Spleen (tissue), 11 donors: ENCODE data around the gene ZNF804A. TPM values are rescaled to one million over a fixed set of nuclear protein-coding genes. Genes with fewer than 3 reads are reported as not detected.

Experiments
- DNase-seq: peaks from one replicate; pipeline ENCODE4 v3.0.0-alpha.2; 2020
- H3K27ac ChIP-seq, 8 donors: fragments of 200-600 bp; sonication (generic) in 7 of 8; 1 replicate in 4 of 8; 2 replicates in 4 of 8; pipeline versions ENCODE4 v1.5.0 to v1.8.0; 2016 to 2021; ENCODE audit warnings: inconsistent platforms in 4 of 8, mild to moderate bottlenecking in 4 of 8, moderate library complexity in 1 of 8
- H3K27me3 ChIP-seq, 7 donors: fragments of 200-600 bp; sonication (generic) in 6 of 7; replicated peaks in 1 of 7; 1 replicate in 4 of 7; 2 replicates in 3 of 7; pipeline versions ENCODE4 v1.5.0 to v1.8.0; 2016 to 2021; ENCODE audit warnings: inconsistent platforms in 3 of 7, mild to moderate bottlenecking in 1 of 7
- H3K36me3 ChIP-seq, 6 donors: fragments of 200-600 bp; sonication (generic) in 5 of 6; 1 replicate in 4 of 6; 2 replicates in 2 of 6; pipeline versions ENCODE4 v1.5.0 to v1.8.0; 2016 to 2021; ENCODE audit warnings: inconsistent platforms in 2 of 6
- H3K4me1 ChIP-seq, 6 donors: fragments of 200-600 bp; sonication (generic) in 5 of 6; 1 replicate in 3 of 6; 2 replicates in 3 of 6; pipeline versions ENCODE4 v1.5.0 to v1.8.0; 2016 to 2021; ENCODE audit warnings: inconsistent platforms in 3 of 6
- H3K4me3 ChIP-seq, 8 donors: fragments of 200-600 bp; sonication (generic) in 7 of 8; 1 replicate in 4 of 8; 2 replicates in 4 of 8; pipeline versions ENCODE4 v1.5.0 to v1.8.0; 2016 to 2021; ENCODE audit warnings: inconsistent platforms in 4 of 8, mild to moderate bottlenecking in 4 of 8, moderate library complexity in 2 of 8
- H3K9me3 ChIP-seq, 8 donors: fragments of 200-600 bp; sonication (generic) in 7 of 8; 1 replicate in 4 of 8; 2 replicates in 4 of 8; pipeline versions ENCODE4 v1.5.0 to v1.8.0; 2016 to 2021; ENCODE audit warnings: inconsistent platforms in 4 of 8
- POLR2A ChIP-seq, 3 donors: fragments of 450-650 bp; IDR thresholded peaks; one replicate each; pipeline ENCODE4 v1.5.1; 2017; ENCODE audit warnings: antibody characterized with exemption in 3 of 3, mild to moderate bottlenecking in 1 of 3
- POLR2AphosphoS5 ChIP-seq, 3 donors: sonication (generic); formaldehyde crosslinking; IDR thresholded peaks; one replicate each; pipeline ENCODE4 v1.5.1; 2017; ENCODE audit warnings: antibody characterized with exemption in 3 of 3
- WGBS, 5 donors: extraction: QIAGEN DNeasy Blood & Tissue Kit in 3 of 5; methylation state at CpG; one replicate each; pipeline versions ENCODE4 v1.1.5 to v1.1.7; 2013 to 2018; 5-methylcytosine and 5-hydroxymethylcytosine counted together
- intact Hi-C: fragments of 100-400 bp; cut with DNase I; formaldehyde crosslinking; loops from one replicate; pipeline ENCODE4 v1.15.0; 2023; ENCODE audit warnings: low total_unique reads
- polyA plus RNA-seq, 3 donors: library from polyadenylated mRNA; stranded (reverse); fragments of 200-250 nt; gene quantifications; one replicate each; pipeline ENCODE4 v1.2.1, GENCODE V29; 2013
- total RNA-seq, 7 donors: library from RNA; depleted of rRNA in 3 of 7; stranded (reverse); fragments of >200 nt in 3 of 7; fragmentation: NEBNext Ultra II Directional in 4 of 7; extraction: Animal tissue kit (Norgen Biotek cat#: 25700) in 4 of 7; gene quantifications; one replicate each; pipeline versions ENCODE4 v1.1.0 to v1.2.1, GENCODE V29; 2016 to 2021
- TF ChIP-seq, protein P1 (sequence below), 11 experiments: fragments of 200-600 bp in 7 of 11; fragments of 450-650 bp in 4 of 11; sonication (generic) in 4 of 11; IDR thresholded peaks in 8 of 11; conservative IDR thresholded peaks in 3 of 11; 1 replicate in 7 of 11; 2 replicates in 4 of 11; pipeline versions ENCODE4 v1.4.0 to v1.8.0; 2016 to 2021; ENCODE audit warnings: antibody characterized with exemption in 11 of 11, inconsistent platforms in 4 of 11, mild to moderate bottlenecking in 1 of 11
- donor health status: healthy with polysubstance abuse.
- donor health status: DM: no; HTN: no; CAD: no; lungs with moderate emphysema.
- donor health status: DM: no; HTN: no; CAD: no.
- donor health status: Bipolar disorder and iron deficiency.
- donor health status: healthy.
- donor health status: DM: no; HTN: no; CAD: no.
- donor health status: DM: yes; HTN: yes; CAD: no.

The ZNF804A gene
- total and polyA plus RNA-seq, 10 donors: 0.21 to 1.8 (median 0.41) TPM

DNA sequence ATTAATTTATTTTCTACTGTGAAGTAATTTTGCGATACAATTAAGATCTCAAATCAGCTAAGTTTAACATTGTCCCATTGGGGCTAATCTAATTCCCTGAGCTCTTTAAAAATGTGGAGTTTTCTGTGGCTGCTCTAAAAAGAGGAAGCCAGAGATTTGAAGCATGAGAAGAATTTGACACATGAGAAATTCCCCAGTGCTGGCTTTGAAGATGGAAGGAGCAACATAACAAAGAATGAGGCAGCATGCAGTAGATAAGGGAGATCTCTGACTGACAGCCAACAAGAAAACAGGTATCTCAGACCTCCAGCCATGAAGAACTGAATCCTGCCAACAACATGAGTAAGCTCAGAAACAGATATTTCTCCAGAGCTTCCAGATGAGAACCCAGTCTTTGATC lies 308.4 kb downstream of the ZNF804A start:
- intact Hi-C loops: no loop called here
- H3K27me3 ChIP-seq: no peaks in the 10 kb centered on the region
- DNase-seq: no peak
- H3K27ac ChIP-seq: no peak overlapping the region
- no peak overlapping the region for H3K4me3 ChIP-seq
- no peaks in the 10 kb centered on the region for H3K4me1 ChIP-seq
- TF ChIP-seq, protein P1, sequence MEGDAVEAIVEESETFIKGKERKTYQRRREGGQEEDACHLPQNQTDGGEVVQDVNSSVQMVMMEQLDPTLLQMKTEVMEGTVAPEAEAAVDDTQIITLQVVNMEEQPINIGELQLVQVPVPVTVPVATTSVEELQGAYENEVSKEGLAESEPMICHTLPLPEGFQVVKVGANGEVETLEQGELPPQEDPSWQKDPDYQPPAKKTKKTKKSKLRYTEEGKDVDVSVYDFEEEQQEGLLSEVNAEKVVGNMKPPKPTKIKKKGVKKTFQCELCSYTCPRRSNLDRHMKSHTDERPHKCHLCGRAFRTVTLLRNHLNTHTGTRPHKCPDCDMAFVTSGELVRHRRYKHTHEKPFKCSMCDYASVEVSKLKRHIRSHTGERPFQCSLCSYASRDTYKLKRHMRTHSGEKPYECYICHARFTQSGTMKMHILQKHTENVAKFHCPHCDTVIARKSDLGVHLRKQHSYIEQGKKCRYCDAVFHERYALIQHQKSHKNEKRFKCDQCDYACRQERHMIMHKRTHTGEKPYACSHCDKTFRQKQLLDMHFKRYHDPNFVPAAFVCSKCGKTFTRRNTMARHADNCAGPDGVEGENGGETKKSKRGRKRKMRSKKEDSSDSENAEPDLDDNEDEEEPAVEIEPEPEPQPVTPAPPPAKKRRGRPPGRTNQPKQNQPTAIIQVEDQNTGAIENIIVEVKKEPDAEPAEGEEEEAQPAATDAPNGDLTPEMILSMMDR (IDR thresholded peaks at IDR 0.05 in 8 of 11, conservative IDR thresholded peaks at IDR 0.05 in 3 of 11): no peak
- TF ChIP-seq POLR2AphosphoS5 (IDR thresholded peaks at IDR 0.05): no peak
- no peak for TF ChIP-seq POLR2A (IDR thresholded peaks at IDR 0.05)
- peaks cover 0 to 9% (median 4%) of the 10 kb centered on the region in 8 donors for H3K9me3 ChIP-seq
- 80 to 92% (median 88%) methylated on average over 1 of the region's 1 CpG for whole genome bisulfite sequencing, 5 donors
- no peaks in the 10 kb centered on the region for H3K36me3 ChIP-seq

DNA sequence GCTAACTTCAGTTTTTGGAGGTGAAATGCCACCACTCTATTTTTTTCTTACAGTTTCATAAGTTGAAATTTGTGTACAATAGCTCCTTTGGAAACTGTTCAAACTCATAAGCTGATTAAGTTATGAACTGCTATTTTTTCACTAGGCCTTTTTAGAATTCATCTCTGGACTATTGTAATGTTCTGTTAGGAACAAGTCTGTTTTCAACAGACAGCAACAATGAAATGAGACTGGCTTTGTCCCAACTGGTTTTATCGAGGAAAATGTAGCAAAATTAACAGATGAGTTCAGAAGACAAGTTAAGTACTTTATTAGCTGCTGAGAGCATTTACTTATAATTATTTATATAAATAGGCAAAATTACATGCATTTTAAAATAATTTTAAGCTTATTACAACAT lies 310.6 kb downstream of the ZNF804A start:
- WGBS, 5 donors: 64 to 84% (median 75%) methylated on average over 1 of the region's 1 CpG
- Histone ChIP-seq H3K4me3 (no peak overlapping the region), H3K9me3 (peaks cover 0 to 25% (median 8%) of the 10 kb centered on the region in 8 donors), H3K27me3 (no peaks in the 10 kb centered on the region), H3K4me1 (no peaks in the 10 kb centered on the region), H3K36me3 (no peaks in the 10 kb centered on the region), H3K27ac (no peak overlapping the region)
- intact Hi-C loops: no loop called here
- no peak for DNase-seq
- TF ChIP-seq POLR2AphosphoS5 (IDR thresholded peaks at IDR 0.05) (no peak), POLR2A (IDR thresholded peaks at IDR 0.05) (no peak)
- TF ChIP-seq, protein P1 (IDR thresholded peaks at IDR 0.05 in 8 of 11, conservative IDR thresholded peaks at IDR 0.05 in 3 of 11): no peak

DNA sequence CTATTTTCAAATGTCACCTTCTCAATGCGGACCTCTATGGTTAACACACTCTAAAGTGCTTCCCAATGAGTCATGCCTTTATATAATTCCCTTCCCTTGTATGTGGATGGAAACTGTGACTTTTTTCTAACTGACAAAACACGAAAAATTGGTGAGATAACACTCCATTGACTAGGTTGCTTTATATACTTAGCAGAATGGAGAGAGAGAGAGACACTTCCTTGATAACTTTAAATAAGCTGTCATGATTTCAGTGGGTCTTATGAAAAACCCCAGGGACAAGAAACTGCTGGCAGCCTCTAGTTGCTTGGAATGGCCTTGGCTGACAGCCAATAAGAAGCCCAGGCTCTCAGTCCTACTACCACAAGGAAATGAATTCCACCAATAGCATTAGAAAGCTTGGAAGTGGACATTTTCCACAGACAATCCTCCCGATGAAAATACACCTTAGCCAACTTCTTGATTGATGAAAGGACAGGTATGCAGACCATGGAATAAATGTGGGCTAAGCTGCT lies 322.2 kb downstream of the ZNF804A start:
- 35 to 74% (median 52%) methylated on average over 3 of the region's 3 CpGs for WGBS, 5 donors
- no peak for DNase-seq
- Histone ChIP-seq H3K36me3 (no peaks in the 10 kb centered on the region), H3K27me3 (no peaks in the 10 kb centered on the region), H3K27ac (no peak overlapping the region), H3K4me3 (no peak overlapping the region), H3K4me1 (no peaks in the 10 kb centered on the region), H3K9me3 (peaks cover 0 to 33% (median 14%) of the 10 kb centered on the region in 8 donors)
- TF ChIP-seq POLR2A (IDR thresholded peaks at IDR 0.05) (no peak), POLR2AphosphoS5 (IDR thresholded peaks at IDR 0.05) (no peak)
- TF ChIP-seq, protein P1 (IDR thresholded peaks at IDR 0.05 in 8 of 11, conservative IDR thresholded peaks at IDR 0.05 in 3 of 11): no peak
- intact Hi-C loops: no loop called here

DNA sequence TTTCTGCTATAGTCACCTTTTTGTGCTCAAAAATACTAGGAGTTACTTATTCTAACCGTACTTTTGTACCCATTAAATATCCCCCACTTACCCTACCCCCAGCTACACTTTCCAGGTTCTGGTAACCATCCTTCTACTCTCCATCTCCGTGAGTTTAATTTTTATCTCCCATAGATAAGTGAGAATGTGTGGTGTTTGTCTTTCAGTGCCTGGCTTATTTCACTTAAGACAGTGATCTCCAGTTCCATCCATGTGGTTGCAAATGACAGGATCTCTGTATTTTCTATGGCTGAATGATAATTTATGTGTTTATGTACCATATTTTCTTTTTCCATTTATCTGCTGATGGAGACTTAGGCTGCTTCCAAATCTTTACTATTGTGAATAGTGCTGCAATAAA lies 323.3 kb downstream of the ZNF804A start:
- no peak overlapping the region for H3K27ac ChIP-seq
- peaks cover 0 to 44% (median 26%) of the 10 kb centered on the region in 8 donors for H3K9me3 ChIP-seq
- WGBS, 5 donors: 66 to 86% (median 84%) methylated on average over 2 of the region's 2 CpGs
- no peak overlapping the region for H3K4me3 ChIP-seq
- intact Hi-C loops: no loop called here
- no peaks in the 10 kb centered on the region for H3K4me1 ChIP-seq
- TF ChIP-seq, protein P1 (IDR thresholded peaks at IDR 0.05 in 8 of 11, conservative IDR thresholded peaks at IDR 0.05 in 3 of 11): no peak
- no peak for TF ChIP-seq POLR2A (IDR thresholded peaks at IDR 0.05)
- no peak for TF ChIP-seq POLR2AphosphoS5 (IDR thresholded peaks at IDR 0.05)
- H3K36me3 ChIP-seq: no peaks in the 10 kb centered on the region
- DNase-seq: no peak
- H3K27me3 ChIP-seq: no peaks in the 10 kb centered on the region
